Body of pancreas (tissue), 4 donors: ENCODE results near the gene FBXW12. TPM values are rescaled to one million over a fixed set of nuclear protein-coding genes. Genes with fewer than 3 reads are reported as not detected.

Experiments
- ATAC-seq: fragments of 150-250 bp; one replicate; pipeline ENCODE4 v1.9.1; 2016
- DNase-seq, 4 donors: peaks; one replicate each; pipeline ENCODE4 v3.0.0-alpha.2; 2019
- H3K27ac ChIP-seq, 4 donors: fragments of 200-600 bp; sonication (generic); 1 replicate in 3 of 4; 2 replicates in 1 of 4; pipeline versions ENCODE4 v1.5.1 to v1.6.1; 2016 to 2019; ENCODE audit warnings: mild to moderate bottlenecking in 1 of 4, mixed read lengths in 1 of 4, moderate library complexity in 1 of 4
- H3K27me3 ChIP-seq, 2 donors: fragments of 200-600 bp; sonication (generic); one replicate each; pipeline ENCODE4 v1.6.0; 2016; ENCODE audit warnings: mild to moderate bottlenecking in 1 of 2
- H3K36me3 ChIP-seq, 2 donors: fragments of 200-600 bp; sonication (generic); replicated peaks in 1 of 2; 2 replicates each; pipeline ENCODE4 v1.5.1; 2016; ENCODE audit warnings: low read depth in 2 of 2; ENCODE audit not compliant: insufficient read depth in 1 of 2
- H3K4me1 ChIP-seq: fragments of 200-600 bp; sonication (generic); one replicate; pipeline ENCODE4 v1.6.0; 2016
- H3K4me3 ChIP-seq, 2 donors: fragments of 200-600 bp; sonication (generic); 1 replicate in 1 of 2; 2 replicates in 1 of 2; pipeline ENCODE4 v1.5.1; 2016 to 2019
- H3K9me3 ChIP-seq, 3 donors: fragments of 200-600 bp; sonication (generic); 1 replicate in 2 of 3; 2 replicates in 1 of 3; pipeline ENCODE4 v1.5.1; 2016
- POLR2A ChIP-seq, 3 donors: fragments of 450-650 bp; IDR thresholded peaks; one replicate each; pipeline ENCODE4 v1.6.1; 2016; ENCODE audit warnings: antibody characterized with exemption in 3 of 3, mild to moderate bottlenecking in 2 of 3
- WGBS, 2 donors: methylation state at CpG; one replicate each; pipeline ENCODE4 v1.1.5; 2017; 5-methylcytosine and 5-hydroxymethylcytosine counted together
- intact Hi-C: fragments of 100-400 bp; cut with DNase I; formaldehyde crosslinking; loops from one replicate; pipeline ENCODE4 v1.15.1; 2023
- total RNA-seq, 2 donors: library from RNA; depleted of rRNA; stranded (reverse); fragments of >200 nt; gene quantifications; one replicate each; pipeline ENCODE4 v1.1.0, GENCODE V29; 2016
- TF ChIP-seq, protein P1 (sequence below), 7 experiments: fragments of 450-650 bp in 4 of 7; fragments of 200-600 bp in 3 of 7; sonication (generic) in 3 of 7; IDR thresholded peaks; one replicate each; pipeline ENCODE4 v1.5.1; 2016 to 2019; ENCODE audit warnings: antibody characterized with exemption in 7 of 7

Gene FBXW12
- total RNA-seq, 2 donors from 2014 or later: 3.4 to 23.7 TPM

DNA sequence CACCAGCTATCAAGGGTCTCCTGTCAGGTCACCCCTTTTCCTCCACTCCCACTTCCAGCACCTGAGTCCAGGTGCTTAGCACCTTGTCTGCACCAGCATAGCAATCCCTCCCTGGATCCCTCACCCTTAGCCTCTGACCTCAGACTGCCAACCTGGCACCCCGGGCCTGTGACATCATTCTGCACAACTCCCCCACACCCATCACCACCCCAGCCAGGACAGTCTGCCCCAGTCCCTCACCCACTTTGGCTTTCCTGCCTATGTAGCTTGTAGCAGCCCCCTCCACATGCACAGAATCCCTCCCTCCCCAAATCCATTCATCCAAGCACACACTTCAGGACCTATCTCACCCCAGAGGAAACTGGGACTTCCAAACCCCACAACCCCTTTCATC, 58.7 kb downstream of the FBXW12 start:
- intact Hi-C loops: no loop called here
- Histone ChIP-seq H3K27me3 (no peaks in the 10 kb centered on the region), H3K9me3 (no peaks in the 10 kb centered on the region), H3K4me3 (no peak overlapping the region), H3K36me3 (no peaks in the 10 kb centered on the region), H3K4me1 (peaks cover 48% of the 10 kb centered on the region), H3K27ac (peak overlapping the region; percentile 90 to 96 (median 94))
- ATAC-seq (no peak), DNase-seq (no peak)
- WGBS, 2 donors: 36 to 47% methylated on average over 1 of the region's 1 CpG
- TF ChIP-seq, protein P1, sequence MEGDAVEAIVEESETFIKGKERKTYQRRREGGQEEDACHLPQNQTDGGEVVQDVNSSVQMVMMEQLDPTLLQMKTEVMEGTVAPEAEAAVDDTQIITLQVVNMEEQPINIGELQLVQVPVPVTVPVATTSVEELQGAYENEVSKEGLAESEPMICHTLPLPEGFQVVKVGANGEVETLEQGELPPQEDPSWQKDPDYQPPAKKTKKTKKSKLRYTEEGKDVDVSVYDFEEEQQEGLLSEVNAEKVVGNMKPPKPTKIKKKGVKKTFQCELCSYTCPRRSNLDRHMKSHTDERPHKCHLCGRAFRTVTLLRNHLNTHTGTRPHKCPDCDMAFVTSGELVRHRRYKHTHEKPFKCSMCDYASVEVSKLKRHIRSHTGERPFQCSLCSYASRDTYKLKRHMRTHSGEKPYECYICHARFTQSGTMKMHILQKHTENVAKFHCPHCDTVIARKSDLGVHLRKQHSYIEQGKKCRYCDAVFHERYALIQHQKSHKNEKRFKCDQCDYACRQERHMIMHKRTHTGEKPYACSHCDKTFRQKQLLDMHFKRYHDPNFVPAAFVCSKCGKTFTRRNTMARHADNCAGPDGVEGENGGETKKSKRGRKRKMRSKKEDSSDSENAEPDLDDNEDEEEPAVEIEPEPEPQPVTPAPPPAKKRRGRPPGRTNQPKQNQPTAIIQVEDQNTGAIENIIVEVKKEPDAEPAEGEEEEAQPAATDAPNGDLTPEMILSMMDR (IDR thresholded peaks at IDR 0.05): no peak
- no peak for TF ChIP-seq POLR2A (IDR thresholded peaks at IDR 0.05)

DNA sequence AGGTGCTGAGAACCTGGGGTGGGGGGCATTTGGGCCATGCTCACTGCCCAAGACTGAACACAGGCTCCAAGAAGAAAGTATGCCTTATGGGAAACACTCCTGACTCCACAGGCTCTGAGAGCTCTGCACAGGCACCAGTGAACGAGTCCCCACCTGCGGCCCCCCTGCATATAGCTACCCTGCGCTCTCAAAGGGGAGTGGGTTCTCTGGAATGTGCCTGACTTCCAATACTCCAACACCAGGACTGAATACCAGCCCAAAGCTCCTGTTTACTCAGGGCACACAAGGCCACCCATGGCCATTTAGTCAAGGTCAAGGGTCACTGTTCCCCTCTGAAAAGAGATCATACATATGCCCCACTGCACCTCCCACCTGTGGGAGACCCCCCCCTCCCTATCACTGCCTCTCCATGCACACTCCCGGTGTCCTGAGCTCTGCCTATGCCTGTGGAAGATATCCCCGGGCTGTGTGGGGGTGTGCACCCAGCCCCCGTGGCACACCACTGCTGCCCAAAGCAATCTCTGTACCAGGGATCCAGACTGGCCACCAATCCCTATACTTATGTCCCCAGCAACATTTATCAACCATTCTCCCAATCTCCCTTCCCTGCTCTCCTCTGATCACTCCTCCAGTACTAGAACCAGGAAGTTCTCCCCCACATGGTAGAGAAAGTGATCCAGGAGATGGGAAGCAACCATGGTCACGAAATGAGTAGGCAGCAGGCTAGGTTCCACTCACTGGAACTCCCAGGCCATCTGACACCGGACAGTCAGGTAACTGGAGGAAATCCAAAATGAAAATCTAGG, 59.4 kb downstream of the FBXW12 start:
- DNase-seq (no peak), ATAC-seq (no peak)
- Histone ChIP-seq H3K36me3 (no peaks in the 10 kb centered on the region), H3K27ac (peak overlapping the region; percentile 90 to 96 (median 94)), H3K4me1 (peaks cover 47% of the 10 kb centered on the region), H3K27me3 (no peaks in the 10 kb centered on the region), H3K9me3 (no peaks in the 10 kb centered on the region), H3K4me3 (no peak overlapping the region)
- intact Hi-C loops: no loop called here
- 59 to 73% methylated on average over 4 to 8 of the region's 8 CpGs for WGBS, 2 donors
- no peak for TF ChIP-seq POLR2A (IDR thresholded peaks at IDR 0.05)
- TF ChIP-seq, protein P1 (IDR thresholded peaks at IDR 0.05): no peak

DNA sequence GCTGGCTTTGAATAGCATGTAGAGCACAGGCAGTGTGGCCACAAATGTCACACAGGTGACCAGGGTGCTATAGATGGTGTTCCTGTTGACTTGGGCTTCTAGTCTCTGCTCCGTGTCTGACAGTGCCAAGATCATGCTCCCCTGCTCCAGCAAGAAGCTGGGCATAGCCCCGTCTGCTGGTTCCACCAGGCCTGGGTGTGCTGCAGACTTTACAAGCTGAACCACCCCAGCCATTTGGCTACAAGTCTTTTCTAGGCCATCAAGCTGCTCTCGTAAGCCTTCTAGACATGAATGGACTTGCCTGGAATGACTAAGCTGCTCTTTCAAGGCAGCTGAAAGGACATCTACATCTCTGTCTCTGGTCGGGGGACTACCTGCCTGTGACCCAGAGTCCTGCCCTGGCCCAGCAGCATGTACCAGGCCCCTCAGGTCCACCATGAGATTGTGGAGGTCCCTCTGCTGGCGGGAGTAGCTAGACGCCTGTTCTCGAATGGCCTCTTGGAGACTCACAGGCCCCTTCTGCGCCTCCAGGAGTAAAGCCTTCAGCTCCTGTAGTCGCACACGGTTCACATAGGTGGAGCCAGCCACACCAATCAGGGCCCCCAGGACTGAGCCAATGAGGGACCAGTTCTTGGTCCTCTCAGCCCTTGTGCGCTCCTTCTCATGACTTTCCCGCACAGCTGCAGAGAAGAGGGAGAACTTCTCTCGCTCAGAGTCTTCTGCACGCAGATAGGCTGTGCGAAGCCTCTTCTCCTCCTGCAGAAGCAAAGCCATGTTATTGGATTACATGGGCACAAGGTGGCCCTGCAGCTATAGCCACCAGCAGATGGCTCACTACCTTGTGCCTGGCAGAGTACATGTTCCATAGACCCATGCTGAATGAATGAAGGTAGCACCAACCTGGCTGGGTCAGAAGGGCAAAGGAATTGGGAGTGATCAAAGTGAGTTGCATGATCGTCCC, 60.7 kb downstream of the FBXW12 start:
- 88% methylated on average over 13 to 16 of the region's 16 CpGs for WGBS, 2 donors
- H3K36me3 ChIP-seq: no peaks in the 10 kb centered on the region
- ATAC-seq (no peak), DNase-seq (no peak)
- peaks cover 34% of the 10 kb centered on the region for H3K4me1 ChIP-seq
- peak overlapping the region in 1 of 4 donors; percentile 93 for H3K27ac ChIP-seq
- intact Hi-C loops: no loop called here
- H3K9me3 ChIP-seq: no peaks in the 10 kb centered on the region
- TF ChIP-seq POLR2A (IDR thresholded peaks at IDR 0.05): no peak
- TF ChIP-seq, protein P1 (IDR thresholded peaks at IDR 0.05): no peak
- H3K27me3 ChIP-seq: no peaks in the 10 kb centered on the region
- no peak overlapping the region for H3K4me3 ChIP-seq

DNA sequence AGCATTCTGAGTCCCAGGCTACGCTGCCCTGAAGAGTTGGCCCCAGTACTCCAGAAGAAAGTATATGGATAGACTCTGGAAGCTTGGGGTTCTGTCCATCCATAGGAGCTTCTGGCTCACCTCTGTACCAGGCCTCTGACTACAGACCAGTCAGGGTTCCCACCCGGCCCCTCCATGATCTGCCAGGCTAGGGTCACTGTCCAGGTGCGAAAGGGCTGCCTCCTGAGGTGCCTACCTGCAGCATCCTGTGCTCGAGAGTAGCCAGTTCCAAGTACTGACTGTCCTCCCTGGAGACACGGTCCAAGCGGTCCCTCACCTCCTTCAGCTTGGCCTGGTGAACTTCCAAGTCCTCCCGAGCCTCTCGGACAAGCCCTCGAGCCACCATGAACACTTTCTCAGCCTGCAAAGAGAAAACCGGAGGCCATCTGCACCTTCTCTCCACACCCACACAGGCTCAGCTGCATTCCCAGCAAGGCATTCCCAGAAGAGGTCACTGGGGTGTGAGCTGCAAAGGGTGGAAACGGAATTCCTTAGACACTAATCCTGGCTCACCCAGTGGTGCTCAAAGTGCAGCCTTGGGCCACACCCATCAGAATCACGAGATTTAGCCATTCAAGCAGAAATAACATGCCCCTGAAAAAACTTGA, 61.6 kb downstream of the FBXW12 start:
- no peak for DNase-seq
- no peaks in the 10 kb centered on the region for H3K27me3 ChIP-seq
- intact Hi-C loops: no loop called here
- H3K9me3 ChIP-seq: no peaks in the 10 kb centered on the region
- H3K36me3 ChIP-seq: no peaks in the 10 kb centered on the region
- H3K4me1 ChIP-seq: peaks cover 26% of the 10 kb centered on the region
- ATAC-seq: no peak
- WGBS, 2 donors: 81 to 90% methylated on average over 11 to 12 of the region's 12 CpGs
- no peak for TF ChIP-seq POLR2A (IDR thresholded peaks at IDR 0.05)
- TF ChIP-seq, protein P1 (IDR thresholded peaks at IDR 0.05): no peak
- H3K4me3 ChIP-seq: no peak overlapping the region
- no peak overlapping the region for H3K27ac ChIP-seq
